IMR-90 (cell line): ENCODE measurements around the gene CDH1. TPM values are rescaled to one million over a fixed set of nuclear protein-coding genes. Genes with fewer than 3 reads are reported as not detected.

Experiments
- ATAC-seq: fragments of 200-7000 bp; cut with Tn5 transposase; 2 replicates; pipeline ENCODE4 v1.9.1; 2020; ENCODE audit warnings: low read depth, mild to moderate bottlenecking, moderate library complexity
- BruUV-seq: library from RNA; stranded (reverse); fragments of 400-500 nt; replicated peaks from 2 replicates; lab custom pipeline; 2021; lab: Mats Ljungman, UMichigan
- CTCF ChIA-PET: fragments of 300-600 bp; formaldehyde crosslinking; extraction: SDS; loops from one replicate; lab custom pipeline; 2021; ENCODE audit warnings: antibody characterized with exemption; lab: Yijun Ruan, JAX
- POLR2A ChIA-PET: fragments of 300-600 bp; sonication (Branson Sonifier 250); formaldehyde crosslinking; loops from one replicate; lab custom pipeline; 2022; ENCODE audit warnings: antibody characterized with exemption; ENCODE audit not compliant: unreplicated experiment; lab: Charles Lee
- DNase-seq: peaks from one replicate; pipeline ENCODE4 v3.0.0; 2013
- H2AFZ ChIP-seq: replicated peaks from 2 replicates; pipeline ENCODE3; 2013; ENCODE audit warnings: low read length, mild to moderate bottlenecking; ENCODE audit not compliant: poor library complexity
- H2AK5ac ChIP-seq: 2 replicates; pipeline ENCODE4 v1.6.1; 2013; ENCODE audit warnings: low read depth, low read length, inconsistent platforms
- H2AK9ac ChIP-seq: replicated peaks from 2 replicates; pipeline ENCODE3; 2013; ENCODE audit warnings: mild to moderate bottlenecking, low read depth, low read length, moderate library complexity; ENCODE audit not compliant: poor library complexity
- H2BK120ac ChIP-seq: 2 replicates; pipeline ENCODE4 v1.6.1; 2013; ENCODE audit warnings: low read depth, low read length, inconsistent platforms
- H2BK15ac ChIP-seq: 3 replicates; pipeline ENCODE4 v1.6.1; 2013; ENCODE audit warnings: low read depth, low read length, inconsistent platforms
- H2BK20ac ChIP-seq: 2 replicates; pipeline ENCODE4 v1.6.1; 2013; ENCODE audit warnings: low read depth, mild to moderate bottlenecking, inconsistent platforms, low read length, moderate library complexity
- H2BK5ac ChIP-seq: 2 replicates; pipeline ENCODE4 v1.6.1; 2013; ENCODE audit warnings: mild to moderate bottlenecking, low read depth, low read length, inconsistent platforms; ENCODE audit not compliant: poor library complexity, severe bottlenecking
- H3K14ac ChIP-seq: replicated peaks from 2 replicates; pipeline ENCODE4 v1.6.1; 2013; ENCODE audit warnings: low read depth, low read length, inconsistent platforms
- H3K18ac ChIP-seq: 2 replicates; pipeline ENCODE4 v1.6.1; 2013; ENCODE audit warnings: low read depth, low read length, control low read depth
- H3K23ac ChIP-seq: 2 replicates; pipeline ENCODE4 v1.6.1; 2013; ENCODE audit warnings: low read depth, low read length, inconsistent platforms
- H3K27ac ChIP-seq: 2 replicates; pipeline ENCODE4 v1.5.1; 2013; ENCODE audit warnings: mild to moderate bottlenecking, control low read depth, low read length; ENCODE audit not compliant: insufficient read depth
- H3K27me3 ChIP-seq: 2 replicates; pipeline ENCODE4 v1.6.1; 2013; ENCODE audit warnings: low read length; ENCODE audit not compliant: control insufficient read depth, insufficient read depth
- H3K36me3 ChIP-seq: 2 replicates; pipeline ENCODE4 v1.6.1; 2013; ENCODE audit warnings: low read length, mixed read lengths; ENCODE audit not compliant: control insufficient read depth, insufficient read depth
- H3K4ac ChIP-seq: 2 replicates; pipeline ENCODE4 v1.6.1; 2013; ENCODE audit warnings: low read depth, low read length, inconsistent platforms
- H3K4me1 ChIP-seq: 2 replicates; pipeline ENCODE4 v1.6.1; 2013; ENCODE audit warnings: low read length, mixed read lengths; ENCODE audit not compliant: control insufficient read depth, insufficient read depth
- H3K4me2 ChIP-seq: 2 replicates; pipeline ENCODE4 v1.6.1; 2013; ENCODE audit warnings: low read depth, mild to moderate bottlenecking, control low read depth, low read length, moderate library complexity
- H3K4me3 ChIP-seq: 2 replicates; pipeline ENCODE4 v1.5.1; 2013; ENCODE audit warnings: low read depth, mild to moderate bottlenecking, control low read depth, low read length, moderate library complexity; ENCODE audit not compliant: insufficient read depth
- H3K56ac ChIP-seq: 2 replicates; pipeline ENCODE4 v1.6.1; 2013; ENCODE audit warnings: low read length, inconsistent platforms; ENCODE audit not compliant: insufficient read depth; ENCODE audit errors: extremely low read depth
- H3K79me1 ChIP-seq, 2 experiments: 2 replicates each; pipeline ENCODE4 v1.6.1; 2013; ENCODE audit warnings: low read length in 2 of 2, inconsistent platforms in 1 of 2, low read depth in 1 of 2
- H3K9ac ChIP-seq: 2 replicates; pipeline ENCODE4 v1.6.1; 2013; ENCODE audit warnings: low read depth, low read length, control low read depth
- H3K9me1 ChIP-seq: 2 replicates; pipeline ENCODE4 v1.6.1; 2013; ENCODE audit warnings: low read length, inconsistent platforms; ENCODE audit not compliant: insufficient read depth
- H3K9me3 ChIP-seq: 2 replicates; pipeline ENCODE4 v1.6.1; 2013; ENCODE audit warnings: low read length; ENCODE audit not compliant: control insufficient read depth, insufficient read depth
- H4K20me1 ChIP-seq: 2 replicates; pipeline ENCODE4 v1.6.1; 2013; ENCODE audit warnings: low read length, inconsistent platforms; ENCODE audit not compliant: insufficient read depth
- H4K5ac ChIP-seq: 2 replicates; pipeline ENCODE4 v1.6.1; 2013; ENCODE audit warnings: mild to moderate bottlenecking, low read depth, low read length, control low read depth
- H4K8ac ChIP-seq, 2 experiments: 2 replicates each; pipeline ENCODE4 v1.6.1; 2013; ENCODE audit warnings: low read depth in 2 of 2, low read length in 2 of 2, control low read depth in 1 of 2, inconsistent platforms in 1 of 2
- H4K91ac ChIP-seq: 2 replicates; pipeline ENCODE4 v1.6.1; 2013; ENCODE audit warnings: low read depth, low read length, inconsistent platforms; ENCODE audit not compliant: insufficient read depth
- BHLHE40 ChIP-seq: fragments of 150-350 bp; IDR thresholded peaks from 2 replicates; pipeline ENCODE4 v1.6.1; 2016; ENCODE audit warnings: mild to moderate bottlenecking, low read depth, low read length
- CEBPB ChIP-seq: IDR thresholded peaks from 2 replicates; pipeline ENCODE4 v1.6.1; 2012; ENCODE audit warnings: low read depth, low read length, improper control_type of control experiment
- CHD1 ChIP-seq: IDR thresholded peaks from 2 replicates; pipeline ENCODE4 v1.6.1; 2012; ENCODE audit warnings: low read depth, low read length, improper control_type of control experiment
- CTCF ChIP-seq: conservative IDR thresholded peaks from 2 replicates; pipeline ENCODE4 v1.5.1; 2012; ENCODE audit warnings: mild to moderate bottlenecking, low read depth, low read length, improper control_type of control experiment
- ELK1 ChIP-seq: fragments of 150-350 bp; IDR thresholded peaks from 2 replicates; pipeline ENCODE4 v1.6.1; 2016; ENCODE audit warnings: low read depth, mild to moderate bottlenecking, low read length, moderate library complexity, borderline replicate concordance
- FOS ChIP-seq: fragments of 150-350 bp; IDR thresholded peaks from 2 replicates; pipeline ENCODE4 v1.6.1; 2016; ENCODE audit warnings: low read depth, low read length
- MAFK ChIP-seq: IDR thresholded peaks from 2 replicates; pipeline ENCODE4 v1.6.1; 2012; ENCODE audit warnings: low read depth, low read length, improper control_type of control experiment
- MXI1 ChIP-seq: IDR thresholded peaks from 2 replicates; pipeline ENCODE4 v1.6.1; 2012; ENCODE audit warnings: low read depth, mild to moderate bottlenecking, low read length, moderate library complexity, borderline replicate concordance
- NFE2L2 ChIP-seq: fragments of 150-350 bp; IDR thresholded peaks from 2 replicates; pipeline ENCODE4 v1.6.1; 2016; ENCODE audit warnings: low read depth, mild to moderate bottlenecking, low read length
- POLR2A ChIP-seq: IDR thresholded peaks from 2 replicates; pipeline ENCODE4 v1.6.1; 2012; ENCODE audit warnings: mild to moderate bottlenecking, low read depth, low read length
- RAD21 ChIP-seq: IDR thresholded peaks from 2 replicates; pipeline ENCODE4 v1.6.1; 2012; ENCODE audit warnings: low read length, improper control_type of control experiment
- RCOR1 ChIP-seq: IDR thresholded peaks from 2 replicates; pipeline ENCODE4 v1.6.1; 2012; ENCODE audit warnings: mild to moderate bottlenecking, low read length, improper control_type of control experiment; ENCODE audit not compliant: insufficient replicate concordance
- RFX5 ChIP-seq: IDR thresholded peaks from 2 replicates; pipeline ENCODE4 v1.8.0; 2012; ENCODE audit warnings: low read depth, mild to moderate bottlenecking, low read length, moderate library complexity
- USF2 ChIP-seq: fragments of 150-350 bp; IDR thresholded peaks from 2 replicates; pipeline ENCODE4 v1.6.1; 2017; ENCODE audit warnings: mild to moderate bottlenecking, antibody characterized with exemption, low read length, low read depth
- WGBS, 2 experiments: methylation state at CpG; one replicate each; pipeline versions ENCODE4 v1.1.5 to v1.1.7; 2013; ENCODE audit warnings: missing lambda C conversion rate in 2 of 2; ENCODE audit not compliant: insufficient read length in 1 of 2; ENCODE audit errors: extremely low coverage in 2 of 2; 5-methylcytosine and 5-hydroxymethylcytosine counted together
- dilution Hi-C: fragments of 300-500 bp; cut with HindIII; formaldehyde crosslinking; loops from one replicate; pipeline ENCODE4 v1.14.3; 2018; ENCODE audit warnings: low sequenced_read_pairs; ENCODE audit not compliant: unreplicated experiment
- in situ Hi-C: fragments of 300-500 bp; cut with MboI; formaldehyde crosslinking; loops from 3 replicates; pipeline ENCODE4 v1.14.3; 2019; ENCODE audit warnings: low sequenced_read_pairs, inconsistent platforms, mixed read lengths
- intact Hi-C: fragments of 100-400 bp; cut with micrococcal nuclease; formaldehyde crosslinking; loops from 2 replicates; pipeline ENCODE4 v1.10.0; 2022
- polyA plus RNA-seq, 3 experiments: library from polyadenylated mRNA; depleted of rRNA; stranded (reverse); fragments of >200 nt; gene quantifications; 2 replicates each; pipeline ENCODE4 v1.2.3, GENCODE V29; 2012; ENCODE audit warnings: low replicate concordance in 1 of 3
- total RNA-seq: library from RNA; depleted of rRNA; stranded (reverse); fragments of >200 nt; gene quantifications from 2 replicates; pipeline ENCODE4 v1.2.3, GENCODE V29; 2012

The CDH1 gene
- total and polyA plus RNA-seq, 2 of the 4 experiments (the other 2 are of a cell fraction): under 0.01 TPM; not detected in 1

- H3K79me1 ChIP-seq: no peaks in the 10 kb centered on the region
- no peak overlapping the region for H3K4me2 ChIP-seq
- H3K9me3 ChIP-seq: no peaks in the 10 kb centered on the region; the same call in 1 of the 2 replicates
- H3K4me3 ChIP-seq: no peak overlapping the region
- in situ Hi-C loops (no loop called here), dilution Hi-C loops (no loop called here), intact Hi-C loops (no loop called here)
- no peak overlapping the region for H3K9ac ChIP-seq
- no peak for ATAC-seq
- BruUV-seq: no TSS peak
- no peak overlapping the region for H3K23ac ChIP-seq
- ChIA-PET CTCF (interaction anchor here (0.7 kb wide), 1 partner anchor 58 kb away, joined by 3 read pairs; no protein-coding TSS in a partner anchor), POLR2A (no interaction called here)
- H2BK120ac ChIP-seq: no peak overlapping the region
- H4K5ac ChIP-seq: no peak overlapping the region
- no peak overlapping the region for H2BK5ac ChIP-seq
- H3K56ac ChIP-seq: no peak overlapping the region
- no peak overlapping the region for H2AFZ ChIP-seq
- peaks cover 12% of the 10 kb centered on the region for H3K27me3 ChIP-seq
- TF ChIP-seq CEBPB: no peak
- no peak for TF ChIP-seq MAFK
- TF ChIP-seq RCOR1: no peak
- TF ChIP-seq ELK1: no peak
- no peak for TF ChIP-seq BHLHE40
- no peak for TF ChIP-seq RFX5
- TF ChIP-seq FOS: no peak
- TF ChIP-seq POLR2A: no peak
- TF ChIP-seq RAD21: no peak
- TF ChIP-seq NFE2L2: no peak
- no peak for TF ChIP-seq USF2
- TF ChIP-seq CHD1: no peak
- no peak for TF ChIP-seq CTCF
- no peak for TF ChIP-seq MXI1
- H3K9me1 ChIP-seq: no peaks in the 10 kb centered on the region
- H2BK15ac ChIP-seq: no peak overlapping the region
- peak overlapping the region; percentile 90 for H2AK9ac ChIP-seq
- no peak overlapping the region for H2AK5ac ChIP-seq
- H3K18ac ChIP-seq: no peak overlapping the region
- no peaks in the 10 kb centered on the region for H3K36me3 ChIP-seq
- no peak overlapping the region for H2BK20ac ChIP-seq
- WGBS, 2 experiments: 68% methylated on average over 4 of the region's 8 CpGs; no CpG with 5 or more reads in 1 of the 2 experiments
- no peak overlapping the region for H3K14ac ChIP-seq
- no peaks in the 10 kb centered on the region for H4K20me1 ChIP-seq
- DNase-seq: no peak
- no peak overlapping the region for H3K4ac ChIP-seq
- H4K8ac ChIP-seq: no peak overlapping the region
- H4K91ac ChIP-seq: no peak overlapping the region
- no peaks in the 10 kb centered on the region for H3K4me1 ChIP-seq
- H3K27ac ChIP-seq: no peak overlapping the region
Observed at GRCh38 chr16:68770671-68771070, 33.6 kb downstream of the CDH1 start.
